ENCODE results near the gene LRRC36. TPM values are rescaled to one million over a fixed set of nuclear protein-coding genes. Genes with fewer than 3 reads are reported as not detected.

Gene LRRC36
- total and polyA plus RNA-seq, 2 of the 8 experiments (the other 6 are each of a cell fraction or from before 2014, with no cell fraction given) = 0.15 TPM; not detected in 1

- peak; percentile 96 for TF ChIP-seq CTCF (IDR thresholded peaks at IDR 0.05; ENCODE audit: control extremely low read depth in 1 of 3, insufficient read depth in 1 of 3, low read depth in 1 of 3, low read length in 3 of 3)
- no peak for TF ChIP-seq KDM1A (IDR thresholded peaks at IDR 0.05; ENCODE audit: borderline replicate concordance, low read length)
- TF ChIP-seq ASH2L (IDR thresholded peaks at IDR 0.05; ENCODE audit: low read length) = no peak
- peak; percentile 50 for TF ChIP-seq MAX (IDR thresholded peaks at IDR 0.05)
- TF ChIP-seq TAF1 (IDR thresholded peaks at IDR 0.05; ENCODE audit: low read depth, low read length) = 0 out of 2 replicates have a peak, but pooled peaks have one; percentile 11
- TF ChIP-seq USF2 (IDR thresholded peaks at IDR 0.05; ENCODE audit: low read length) = no peak
- peak; percentile 78 to 89 for TF ChIP-seq RAD21 (IDR thresholded peaks at IDR 0.05 in 1 of 2, conservative IDR thresholded peaks at IDR 0.05 in 1 of 2; ENCODE audit: low read depth in 2 of 2, low read length in 2 of 2)
- peak; percentile 58 for TF ChIP-seq TAF7 (optimal IDR thresholded peaks at IDR 0.05; ENCODE audit: borderline replicate concordance, low read depth, low read length)
These were observed 101.6 kb downstream of the LRRC36 start (continued) for GRCh38 chr16:67428146-67428731.
